Thymus (tissue), 11 donors: ENCODE results near the gene RNF152. TPM values are rescaled to one million over a fixed set of nuclear protein-coding genes. Genes with fewer than 3 reads are reported as not detected.
A peak's percentile ranks its signal among the peaks of the same experiment; 100 is the strongest.

ENCODE experiments used
- DNase-seq, 9 donors: peaks; one replicate each; pipeline ENCODE4 v3.0.0-alpha.2; 2013; ENCODE audit warnings: low spot score in 9 of 9, low read depth in 6 of 9, missing footprints in 1 of 9
- H3K27ac ChIP-seq, 2 donors: one replicate each; pipeline ENCODE4 v1.5.1; 2013; ENCODE audit warnings: control low read depth in 1 of 2, low read depth in 1 of 2, low read length in 1 of 2, mild to moderate bottlenecking in 1 of 2, moderate library complexity in 1 of 2
- H3K27me3 ChIP-seq, 2 donors: one replicate each; pipeline ENCODE4 v1.5.1; 2013; ENCODE audit warnings: low read length in 1 of 2; ENCODE audit not compliant: control insufficient read depth in 2 of 2, insufficient read depth in 1 of 2
- H3K36me3 ChIP-seq, 2 donors: one replicate each; pipeline ENCODE4 v1.5.1; 2013; ENCODE audit warnings: low read length in 1 of 2, mild to moderate bottlenecking in 1 of 2, moderate library complexity in 1 of 2; ENCODE audit not compliant: control insufficient read depth in 2 of 2, insufficient read depth in 2 of 2
- H3K4me1 ChIP-seq, 2 donors: one replicate each; pipeline ENCODE4 v1.5.1; 2013; ENCODE audit warnings: low read length in 2 of 2; ENCODE audit not compliant: control insufficient read depth in 2 of 2, insufficient read depth in 2 of 2
- H3K4me3 ChIP-seq, 2 donors: one replicate each; pipeline ENCODE4 v1.5.1; 2013; ENCODE audit warnings: low read length in 2 of 2, control low read depth in 1 of 2, mild to moderate bottlenecking in 1 of 2
- H3K9me3 ChIP-seq, 2 donors: one replicate each; pipeline ENCODE4 v1.5.1; 2013; ENCODE audit warnings: low read length in 1 of 2, mild to moderate bottlenecking in 1 of 2; ENCODE audit not compliant: control insufficient read depth in 2 of 2, insufficient read depth in 1 of 2
- WGBS: extraction: QIAGEN DNeasy Blood & Tissue Kit; methylation state at CpG from one replicate; pipeline ENCODE4 v1.1.7; 2013; 5-methylcytosine and 5-hydroxymethylcytosine counted together
- polyA plus RNA-seq: library from polyadenylated mRNA; stranded (reverse); fragments of 200-250 nt; gene quantifications from one replicate; pipeline ENCODE4 v1.2.3, GENCODE V29; 2013
- total RNA-seq: library from RNA; stranded (reverse); fragments of 120-200 nt; gene quantifications from one replicate; pipeline ENCODE4 v1.2.4, GENCODE V29; 2013
- donor health status: healthy.

Gene RNF152
- total and polyA plus RNA-seq, 2 donors: 0.85 to 1.0 TPM

GRCh38 chr18:61766266-61766884, 126.4 kb downstream of the RNF152 start:
- DNase-seq: no peak
- no peaks in the 10 kb centered on the region for H3K9me3 ChIP-seq
- 95% methylated on average over 2 of the region's 2 CpGs for WGBS
- H3K4me3 ChIP-seq: no peak overlapping the region
- no peaks in the 10 kb centered on the region for H3K27me3 ChIP-seq
- H3K4me1 ChIP-seq: no peaks in the 10 kb centered on the region
- no peaks in the 10 kb centered on the region for H3K36me3 ChIP-seq
- no peak overlapping the region for H3K27ac ChIP-seq

GRCh38 chr18:61765097-61765496, 127.7 kb downstream of the RNF152 start:
- Histone ChIP-seq H3K4me3 (no peak overlapping the region), H3K27ac (no peak overlapping the region), H3K27me3 (no peaks in the 10 kb centered on the region), H3K9me3 (no peaks in the 10 kb centered on the region), H3K36me3 (no peaks in the 10 kb centered on the region), H3K4me1 (no peaks in the 10 kb centered on the region)
- no peak for DNase-seq
- 90% methylated on average over 6 of the region's 6 CpGs for WGBS

- H3K4me1 ChIP-seq: no peaks in the 10 kb centered on the region
- H3K27me3 ChIP-seq: no peaks in the 10 kb centered on the region
- no peaks in the 10 kb centered on the region for H3K36me3 ChIP-seq
- WGBS: 10% methylated on average over 2 of the region's 2 CpGs
- H3K27ac ChIP-seq: no peak overlapping the region
- no peaks in the 10 kb centered on the region for H3K9me3 ChIP-seq
- peak in 1 of 9 donors; percentile 28 for DNase-seq
- no peak overlapping the region for H3K4me3 ChIP-seq
Measured at GRCh38 chr18:61764381-61764780, 128.4 kb downstream of the RNF152 start.

- Histone ChIP-seq H3K4me3 (no peak overlapping the region), H3K4me1 (no peaks in the 10 kb centered on the region), H3K9me3 (no peaks in the 10 kb centered on the region), H3K27ac (no peak overlapping the region), H3K36me3 (no peaks in the 10 kb centered on the region), H3K27me3 (no peaks in the 10 kb centered on the region)
- no peak for DNase-seq
Measured at GRCh38 chr18:61761875-61762274, 130.9 kb downstream of the RNF152 start.
